Measurements from ENCODE around the gene KCTD13.
"Not testable (repeated sequence)": the region's sequence is repeated elsewhere in the genome, so short reads cannot be mapped to it uniquely, and the experiment has no call there.

Gene KCTD13

DNA sequence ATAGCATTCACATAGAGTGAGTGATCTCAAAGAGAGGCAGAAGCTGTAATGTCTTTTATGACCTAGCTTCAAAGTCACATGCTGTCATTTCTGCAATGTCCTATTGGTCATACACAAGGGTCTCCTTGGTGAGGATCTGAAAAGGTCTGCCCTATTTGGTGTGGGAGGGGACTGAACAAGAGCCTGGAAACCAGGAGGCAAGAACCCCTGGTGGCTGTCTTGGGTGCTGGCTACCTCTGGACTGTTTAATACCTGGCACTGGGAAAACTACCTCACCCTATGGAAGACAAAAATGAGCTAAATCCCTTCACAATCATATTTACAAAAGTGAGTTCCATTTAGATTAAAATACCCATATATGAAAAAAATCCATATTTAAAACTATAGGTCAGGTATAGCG, 9.0 kb downstream of the KCTD13 start:
- no peak overlapping the region for H3K27ac ChIP-seq
- TF ChIP-seq CTCF (conservative IDR thresholded peaks at IDR 0.05) = no peak

DNA sequence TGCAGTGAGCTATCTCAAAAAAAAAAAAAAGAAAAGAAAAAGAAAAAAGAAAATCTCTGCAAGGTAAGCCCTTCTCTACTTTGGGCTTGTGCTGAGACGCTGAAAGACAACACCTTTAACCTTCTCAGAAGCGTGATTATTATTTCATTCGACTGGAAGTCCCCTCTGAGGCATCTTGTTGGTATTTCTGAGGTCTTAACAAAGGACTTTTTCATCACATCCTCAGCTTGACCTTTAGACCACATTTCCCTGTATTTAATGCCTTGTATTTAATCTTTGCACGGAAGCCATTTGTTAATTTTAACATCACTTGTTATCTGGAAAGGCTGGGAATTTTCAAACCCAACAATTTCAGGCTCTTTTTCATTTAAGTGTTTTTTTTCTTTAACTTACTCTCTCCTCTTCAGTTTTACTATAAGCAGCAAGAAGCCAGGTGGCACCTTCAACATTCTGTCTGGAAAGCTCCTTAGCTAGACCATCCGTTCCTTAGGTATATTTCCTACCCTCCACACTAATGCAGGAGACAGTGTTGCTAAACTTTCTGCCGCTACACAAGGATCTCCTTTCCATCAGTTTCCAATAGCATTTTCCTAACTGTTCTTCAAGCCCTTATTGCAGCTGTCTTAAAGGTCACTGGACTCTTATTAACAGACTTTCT, 10.3 kb downstream of the KCTD13 start:
- no peak for TF ChIP-seq CTCF (conservative IDR thresholded peaks at IDR 0.05)

DNA sequence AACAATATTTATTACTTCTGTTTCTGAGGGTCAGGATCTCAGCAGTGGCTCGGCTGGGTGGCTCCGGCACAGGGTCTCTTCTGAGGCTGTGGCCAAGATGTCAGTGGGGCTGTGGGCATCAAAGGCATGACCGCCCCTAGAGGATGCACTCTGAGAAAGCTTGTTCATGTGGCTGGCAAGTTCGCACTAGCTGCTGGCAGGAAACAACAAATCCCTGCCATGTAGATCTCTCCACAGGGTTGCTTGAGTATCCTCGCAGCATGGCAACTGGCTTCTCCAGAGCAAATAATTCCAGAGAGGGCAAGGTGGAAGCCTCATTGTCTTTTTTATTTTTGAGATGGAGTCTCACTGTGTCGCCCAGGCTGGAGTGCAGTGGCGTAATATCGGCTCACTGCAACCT, 12.5 kb downstream of the KCTD13 start:
- H3K27ac ChIP-seq = no peak overlapping the region
- no peak for TF ChIP-seq CTCF (conservative IDR thresholded peaks at IDR 0.05)

More for the DNA sequence above, 10.3 kb downstream of the KCTD13 start:
- H3K27ac ChIP-seq = no peak overlapping the region

DNA sequence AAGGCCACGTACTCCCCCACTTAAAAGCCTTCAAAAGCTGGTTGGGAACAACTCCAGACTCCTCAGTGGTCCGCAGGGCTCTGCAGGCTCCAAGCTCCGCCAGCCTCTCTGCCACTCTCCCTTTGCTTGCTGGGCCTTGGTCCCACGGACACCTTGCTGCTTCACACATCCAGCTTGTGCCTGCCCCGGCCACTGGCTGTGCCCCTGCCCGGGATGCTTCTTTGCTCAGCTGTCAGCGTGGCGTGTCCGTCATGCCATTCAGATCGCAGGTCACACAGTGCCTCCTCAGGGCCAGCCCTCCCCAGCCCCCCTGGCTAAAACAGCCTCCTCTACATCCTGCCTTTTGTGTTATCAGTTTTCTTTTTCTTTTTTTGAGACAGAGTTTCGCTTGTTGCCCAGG, 13.9 kb downstream of the KCTD13 start:
- H3K27ac ChIP-seq = no peak overlapping the region
- TF ChIP-seq CTCF (conservative IDR thresholded peaks at IDR 0.05) = no peak

DNA sequence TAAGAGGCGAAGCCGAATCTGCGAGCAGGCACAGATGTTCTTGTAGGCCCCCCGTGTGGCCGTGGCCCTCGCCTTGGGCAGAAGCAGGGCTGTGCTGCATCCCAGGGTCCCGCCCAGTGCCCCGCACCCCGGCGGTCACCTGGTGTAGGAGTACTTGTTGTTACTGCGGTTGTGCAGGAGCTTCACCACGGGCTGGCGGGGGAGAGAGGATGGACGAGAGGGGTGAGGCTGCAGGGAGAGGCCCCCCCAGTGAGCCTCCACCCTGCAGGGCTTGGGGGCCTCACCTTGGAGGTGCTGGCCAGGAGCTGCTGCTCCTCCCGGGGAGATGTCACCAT, 14.4 kb downstream of the KCTD13 start:
- TF ChIP-seq CTCF (conservative IDR thresholded peaks at IDR 0.05) = no peak
- H3K27ac ChIP-seq = no peak overlapping the region

- no peak overlapping the region for H3K27ac ChIP-seq
- no peak for TF ChIP-seq CTCF (conservative IDR thresholded peaks at IDR 0.05)
These were observed 15.0 kb downstream of the KCTD13 start for GRCh38 chr16:29910819-29911675.

GRCh38 chr16:29909851-29910250, 16.2 kb downstream of the KCTD13 start:
- H3K27ac ChIP-seq = not testable (repeated sequence)

- no peak overlapping the region for H3K27ac ChIP-seq
- no peak for TF ChIP-seq CTCF (conservative IDR thresholded peaks at IDR 0.05)
These were observed 16.6 kb downstream of the KCTD13 start for GRCh38 chr16:29909391-29909790.
